Liver (tissue), 3 donors: Measurements from ENCODE around the gene NHS.

ENCODE experiments used
- ATF3 ChIP-seq: IDR thresholded peaks from 2 replicates; pipeline ENCODE4 v1.6.1; 2016; ENCODE audit warnings: antibody characterized with exemption
- CTCF ChIP-seq: fragments of 150-350 bp; IDR thresholded peaks from 2 replicates; pipeline ENCODE4 v1.5.1; 2017; ENCODE audit warnings: improper control_type of control experiment, low read depth, low read length; ENCODE audit not compliant: missing input control
- EGR1 ChIP-seq, 2 donors: IDR thresholded peaks; 2 replicates each; pipeline ENCODE4 v1.6.1; 2016 to 2018; ENCODE audit warnings: antibody characterized with exemption in 2 of 2, low read depth in 2 of 2
- GABPA ChIP-seq, 2 donors: IDR thresholded peaks in 1 of 2; conservative IDR thresholded peaks in 1 of 2; 2 replicates each; pipeline ENCODE4 v1.6.1; 2016; ENCODE audit warnings: antibody characterized with exemption in 2 of 2, mild to moderate bottlenecking in 1 of 2, moderate library complexity in 1 of 2
- JUND ChIP-seq, 2 donors: IDR thresholded peaks; 2 replicates each; pipeline ENCODE4 v1.6.1; 2016; ENCODE audit warnings: antibody characterized with exemption in 2 of 2
- RAD21 ChIP-seq, 2 donors: IDR thresholded peaks; 2 replicates each; pipeline ENCODE4 v1.6.1; 2016; ENCODE audit warnings: antibody characterized with exemption in 2 of 2, mild to moderate bottlenecking in 2 of 2
- REST ChIP-seq: IDR thresholded peaks from 2 replicates; pipeline ENCODE4 v1.6.1; 2016; ENCODE audit warnings: antibody characterized with exemption, mild to moderate bottlenecking
- SP1 ChIP-seq: IDR thresholded peaks from 2 replicates; pipeline ENCODE4 v1.6.1; 2018; ENCODE audit warnings: antibody characterized with exemption, mild to moderate bottlenecking
- TAF1 ChIP-seq: conservative IDR thresholded peaks from 2 replicates; pipeline ENCODE4 v1.6.1; 2016; ENCODE audit warnings: antibody characterized with exemption, mild to moderate bottlenecking
- YY1 ChIP-seq: IDR thresholded peaks from 2 replicates; pipeline ENCODE4 v1.6.1; 2016; ENCODE audit warnings: antibody characterized with exemption, mild to moderate bottlenecking
- ZBTB33 ChIP-seq: IDR thresholded peaks from 2 replicates; pipeline ENCODE4 v1.6.1; 2016; ENCODE audit warnings: antibody characterized with exemption
- donor health status: healthy.
- donor health status: healthy.

GRCh38 chrX:17631647-17632046, 256.6 kb downstream of the NHS start:
- TF ChIP-seq SP1, result no peak
- TF ChIP-seq CTCF, result no peak
- TF ChIP-seq TAF1, result no peak
- no peak for TF ChIP-seq EGR1 (IDR thresholded peaks at IDR 0.05; ENCODE audit: low read depth in 2 of 2)
- TF ChIP-seq ATF3, result no peak
- TF ChIP-seq REST, result no peak
- no peak for TF ChIP-seq YY1
- TF ChIP-seq ZBTB33, result no peak
- no peak for TF ChIP-seq RAD21 (IDR thresholded peaks at IDR 0.05)
- TF ChIP-seq JUND (IDR thresholded peaks at IDR 0.05), result no peak
- no peak for TF ChIP-seq GABPA (IDR thresholded peaks at IDR 0.05 in 1 of 2, conservative IDR thresholded peaks at IDR 0.05 in 1 of 2)
